AG09319 (cell line): Measurements from ENCODE around the gene SLC13A5.
"Not testable (repeated sequence)": the region's sequence is repeated elsewhere in the genome, so short reads cannot be mapped to it uniquely, and the experiment has no call there.

Experiments
- DNase-seq: peaks from one replicate; pipeline ENCODE4 v3.0.0-alpha.2; 2010; ENCODE audit warnings: low read depth; ENCODE audit errors: extremely low read depth
- TF ChIP-seq, protein P1 (sequence below): IDR thresholded peaks from 2 replicates; pipeline ENCODE4 v1.5.1; 2011; ENCODE audit warnings: low read depth, mild to moderate bottlenecking, inconsistent platforms, low read length, moderate library complexity

SLC13A5 gene

DNA sequence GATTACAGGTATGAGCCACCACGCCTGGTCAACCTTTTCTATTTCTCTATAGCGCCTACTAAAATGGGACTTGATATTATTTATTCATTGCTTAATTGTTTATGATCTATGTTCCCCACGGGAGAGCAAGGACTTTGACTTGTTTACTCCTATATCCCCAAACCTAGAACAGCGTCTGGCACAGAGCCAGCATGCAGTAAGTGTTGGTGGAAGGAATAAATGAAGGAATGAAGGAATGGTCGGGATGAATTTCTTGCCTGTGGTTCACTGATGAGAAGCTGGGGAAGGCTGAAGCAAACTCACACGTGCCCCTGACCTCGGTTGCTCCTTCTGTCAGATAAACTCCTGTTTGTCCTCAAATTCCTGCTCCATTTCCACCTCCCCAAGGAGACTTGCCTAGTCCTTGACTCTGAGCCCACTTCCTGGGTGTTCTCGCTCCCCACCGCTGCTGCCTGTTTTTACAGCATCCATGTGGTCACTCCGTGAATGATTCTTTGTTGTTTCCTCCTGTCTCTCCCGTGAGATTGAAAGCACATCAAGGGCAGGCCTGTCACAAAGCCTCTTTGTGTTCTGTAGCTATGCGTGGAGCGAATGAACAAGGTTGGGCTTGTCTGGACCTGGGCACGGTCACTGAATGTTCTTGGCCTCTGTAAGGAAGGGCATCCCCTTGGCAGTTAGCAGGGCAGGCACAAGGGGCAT lies 44.3 kb downstream of the SLC13A5 start:
- TF ChIP-seq, protein P1, sequence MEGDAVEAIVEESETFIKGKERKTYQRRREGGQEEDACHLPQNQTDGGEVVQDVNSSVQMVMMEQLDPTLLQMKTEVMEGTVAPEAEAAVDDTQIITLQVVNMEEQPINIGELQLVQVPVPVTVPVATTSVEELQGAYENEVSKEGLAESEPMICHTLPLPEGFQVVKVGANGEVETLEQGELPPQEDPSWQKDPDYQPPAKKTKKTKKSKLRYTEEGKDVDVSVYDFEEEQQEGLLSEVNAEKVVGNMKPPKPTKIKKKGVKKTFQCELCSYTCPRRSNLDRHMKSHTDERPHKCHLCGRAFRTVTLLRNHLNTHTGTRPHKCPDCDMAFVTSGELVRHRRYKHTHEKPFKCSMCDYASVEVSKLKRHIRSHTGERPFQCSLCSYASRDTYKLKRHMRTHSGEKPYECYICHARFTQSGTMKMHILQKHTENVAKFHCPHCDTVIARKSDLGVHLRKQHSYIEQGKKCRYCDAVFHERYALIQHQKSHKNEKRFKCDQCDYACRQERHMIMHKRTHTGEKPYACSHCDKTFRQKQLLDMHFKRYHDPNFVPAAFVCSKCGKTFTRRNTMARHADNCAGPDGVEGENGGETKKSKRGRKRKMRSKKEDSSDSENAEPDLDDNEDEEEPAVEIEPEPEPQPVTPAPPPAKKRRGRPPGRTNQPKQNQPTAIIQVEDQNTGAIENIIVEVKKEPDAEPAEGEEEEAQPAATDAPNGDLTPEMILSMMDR, result no peak
- no peak for DNase-seq

DNA sequence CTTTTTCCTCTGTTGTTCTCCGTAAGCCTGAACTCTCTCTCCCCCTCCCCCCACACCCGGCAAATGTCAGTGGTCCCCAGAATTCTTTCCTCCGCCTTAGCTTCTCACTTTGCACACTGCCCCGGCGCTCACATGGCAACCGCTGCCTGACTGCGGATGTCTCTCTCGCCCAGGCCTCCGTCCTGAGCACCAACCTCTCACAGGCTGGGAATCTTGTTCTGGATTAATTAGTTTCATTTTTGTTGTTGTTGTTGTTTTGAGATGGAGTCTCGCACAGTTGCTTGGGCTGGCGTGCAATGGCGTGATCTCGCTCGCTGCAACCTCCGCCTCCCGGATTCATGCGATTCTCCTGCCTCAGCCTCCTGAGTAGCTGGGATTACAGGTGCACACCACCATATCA lies 45.0 kb downstream of the SLC13A5 start:
- TF ChIP-seq, protein P1, result no peak

DNA sequence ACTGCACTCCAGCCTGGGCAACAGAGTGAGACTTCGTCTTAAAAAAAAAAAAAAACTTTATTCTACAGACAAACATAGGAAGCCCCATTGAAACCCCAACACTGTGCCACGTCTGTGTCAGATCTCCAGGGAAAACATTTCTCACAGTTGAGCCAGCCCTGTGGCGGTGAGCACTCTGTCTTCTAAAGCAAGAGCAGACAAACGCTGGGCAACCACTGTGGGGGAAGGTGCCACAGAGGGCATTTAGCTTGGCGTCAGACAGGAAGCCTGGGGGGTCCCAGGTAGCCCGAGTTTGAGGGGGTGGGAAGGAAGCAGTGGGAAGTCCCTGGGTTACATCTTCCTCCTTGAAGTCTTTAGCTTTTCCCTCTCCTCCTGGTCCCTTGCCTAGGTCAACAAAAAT lies 45.7 kb downstream of the SLC13A5 start:
- TF ChIP-seq, protein P1, result no peak

More for the DNA sequence above, 45.0 kb downstream of the SLC13A5 start:
- no peak for DNase-seq

DNA sequence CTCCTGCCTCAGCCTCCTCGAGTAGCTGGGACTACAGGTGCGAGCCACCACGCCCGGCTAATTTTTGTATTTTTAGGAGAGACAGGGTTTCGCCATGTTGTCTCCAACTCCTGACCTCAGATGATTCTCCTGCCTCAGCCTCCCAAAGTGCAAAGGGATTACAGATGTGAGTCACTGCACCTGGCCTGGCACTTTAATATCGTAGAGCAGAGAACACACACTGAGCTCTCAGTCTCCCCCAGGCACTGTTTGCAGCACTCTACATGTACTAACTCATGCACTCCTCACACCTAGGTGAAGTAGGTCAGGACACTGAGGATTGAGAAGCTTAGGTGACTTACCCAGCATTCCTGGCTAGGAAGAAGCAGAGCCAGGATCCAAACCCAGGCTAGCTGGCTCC lies 46.6 kb downstream of the SLC13A5 start:
- TF ChIP-seq, protein P1, result no peak
- DNase-seq, result no peak

More for the DNA sequence above, 45.7 kb downstream of the SLC13A5 start:
- no peak for DNase-seq

DNA sequence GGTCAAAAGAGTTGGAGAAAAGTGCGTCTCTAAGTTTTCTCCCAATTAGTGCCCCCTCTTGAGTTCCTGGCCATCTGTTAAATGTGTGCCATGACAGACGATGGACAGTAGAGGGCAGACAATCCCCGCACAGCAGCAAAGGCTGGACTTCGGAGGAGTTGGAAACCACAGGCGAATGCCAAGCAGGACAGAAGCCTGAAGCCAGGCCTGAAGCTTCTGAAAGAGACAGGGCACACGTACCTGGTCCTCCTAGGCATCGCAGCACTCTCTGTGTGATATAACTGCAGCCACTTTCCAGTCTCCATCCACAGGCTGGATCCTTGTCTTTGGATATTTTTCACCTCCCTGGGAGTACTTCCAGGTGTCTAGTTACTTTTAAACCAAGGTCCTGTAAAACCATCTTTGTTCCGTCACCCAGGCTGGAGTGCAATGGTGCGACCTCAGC lies 47.1 kb downstream of the SLC13A5 start:
- TF ChIP-seq, protein P1, result peak; percentile 97
- DNase-seq, result peak; percentile 63

DNA sequence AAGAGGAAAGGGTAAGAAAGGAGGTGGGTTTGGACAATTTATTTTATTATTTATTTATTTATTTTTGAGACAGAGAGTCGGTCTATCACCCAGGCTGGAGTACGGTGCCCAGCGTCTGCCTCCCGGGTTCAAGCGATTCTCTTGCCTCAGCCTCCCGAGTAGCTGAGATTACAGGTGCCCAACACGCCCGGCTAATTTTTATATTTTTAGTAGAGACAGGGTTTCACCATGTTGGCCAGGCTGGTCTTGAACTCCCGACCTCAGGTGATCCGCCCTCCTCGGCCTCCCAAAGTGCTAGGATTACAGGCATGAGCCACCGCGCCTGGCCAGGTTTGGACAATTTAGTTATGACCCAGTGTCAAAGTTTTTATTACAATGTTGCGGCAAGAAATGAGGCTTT lies 50.0 kb downstream of the SLC13A5 start:
- DNase-seq, result not testable (repeated sequence)

DNA sequence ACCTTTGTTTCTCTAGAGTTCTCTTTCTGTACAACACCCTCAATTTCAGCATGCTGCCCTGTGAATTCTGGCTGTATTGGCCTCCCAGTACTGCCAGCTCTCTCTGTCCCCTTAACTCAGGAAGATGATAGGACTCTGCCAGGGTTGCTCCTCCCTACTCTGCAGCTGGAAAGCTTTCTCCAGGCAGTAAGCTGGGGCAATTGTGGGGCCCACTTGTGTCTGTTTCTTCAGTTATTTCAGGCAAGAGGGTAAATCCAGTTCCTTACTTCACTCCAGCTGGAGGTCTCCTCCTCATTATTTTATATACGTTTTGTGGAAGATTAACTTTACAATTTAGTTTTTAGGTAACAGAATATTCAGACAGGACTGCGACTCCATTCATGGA lies 51.7 kb downstream of the SLC13A5 start:
- DNase-seq, result no peak
- TF ChIP-seq, protein P1, result no peak
